ENCODE data around the gene TMEM14C.

DNA sequence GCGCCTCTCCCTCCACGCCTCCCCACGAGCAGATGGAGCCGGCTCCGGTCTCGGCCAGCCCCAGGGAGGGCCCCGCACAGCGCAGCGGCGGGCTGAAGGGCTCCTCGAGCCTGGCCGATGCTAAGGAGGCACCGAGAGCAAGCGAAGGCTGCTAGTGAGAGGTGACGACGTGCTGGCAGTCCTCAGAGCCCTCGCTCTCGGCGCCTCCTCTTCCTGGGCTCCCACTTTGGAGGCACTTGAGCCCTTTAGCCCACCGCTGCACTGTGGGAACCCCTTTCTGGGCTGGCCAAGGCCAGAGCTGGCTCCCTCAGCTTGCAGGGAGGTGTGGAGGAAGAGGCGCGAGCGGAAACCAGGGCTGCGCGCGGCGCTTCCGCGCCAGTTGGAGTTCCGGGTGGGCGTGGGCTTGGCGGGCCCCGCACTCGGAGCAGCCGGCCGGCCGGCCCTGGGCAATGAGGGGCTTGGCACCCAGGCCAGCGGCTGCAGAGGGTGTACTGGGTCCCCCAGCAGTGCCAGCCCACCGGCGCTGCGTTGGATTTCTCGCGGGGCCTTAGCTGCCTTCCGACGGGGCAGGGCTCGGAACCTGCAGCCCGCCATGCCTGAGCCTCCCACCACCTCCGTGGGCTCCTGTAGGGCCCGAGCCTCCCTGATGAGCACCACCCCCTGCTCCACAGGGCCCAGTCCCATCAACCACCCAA, 2.5 kb upstream of the TMEM14C start:
- no peak for TF ChIP-seq EZH2 (optimal IDR thresholded peaks at IDR 0.05; ENCODE audit: low read depth, low read length)
- TF ChIP-seq, protein P1, sequence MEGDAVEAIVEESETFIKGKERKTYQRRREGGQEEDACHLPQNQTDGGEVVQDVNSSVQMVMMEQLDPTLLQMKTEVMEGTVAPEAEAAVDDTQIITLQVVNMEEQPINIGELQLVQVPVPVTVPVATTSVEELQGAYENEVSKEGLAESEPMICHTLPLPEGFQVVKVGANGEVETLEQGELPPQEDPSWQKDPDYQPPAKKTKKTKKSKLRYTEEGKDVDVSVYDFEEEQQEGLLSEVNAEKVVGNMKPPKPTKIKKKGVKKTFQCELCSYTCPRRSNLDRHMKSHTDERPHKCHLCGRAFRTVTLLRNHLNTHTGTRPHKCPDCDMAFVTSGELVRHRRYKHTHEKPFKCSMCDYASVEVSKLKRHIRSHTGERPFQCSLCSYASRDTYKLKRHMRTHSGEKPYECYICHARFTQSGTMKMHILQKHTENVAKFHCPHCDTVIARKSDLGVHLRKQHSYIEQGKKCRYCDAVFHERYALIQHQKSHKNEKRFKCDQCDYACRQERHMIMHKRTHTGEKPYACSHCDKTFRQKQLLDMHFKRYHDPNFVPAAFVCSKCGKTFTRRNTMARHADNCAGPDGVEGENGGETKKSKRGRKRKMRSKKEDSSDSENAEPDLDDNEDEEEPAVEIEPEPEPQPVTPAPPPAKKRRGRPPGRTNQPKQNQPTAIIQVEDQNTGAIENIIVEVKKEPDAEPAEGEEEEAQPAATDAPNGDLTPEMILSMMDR (IDR thresholded peaks at IDR 0.05; ENCODE audit: low read length), result no peak
